SK-N-SH treated with all-trans-retinoic acid at 6 μM for 48 hours (cell line): ENCODE data around the gene GNA12.

ENCODE experiments used
- ATAC-seq: fragments of 200-7000 bp; cut with Tn5 transposase; 3 replicates; pipeline ENCODE4 v1.9.1; 2020; ENCODE audit warnings: mild to moderate bottlenecking, moderate library complexity
- ARNTL ChIP-seq: fragments of 450-650 bp; formaldehyde crosslinking; IDR thresholded peaks from 2 replicates; pipeline ENCODE4 v1.5.0; 2020; ENCODE audit warnings: low read depth, mild to moderate bottlenecking, moderate library complexity, borderline replicate concordance
- BACH2 ChIP-seq: fragments of 250-450 bp; sonication (Bioruptor Pico); IDR thresholded peaks from 2 replicates; pipeline ENCODE4 v1.9.0; 2021; ENCODE audit warnings: mild to moderate bottlenecking, borderline replicate concordance
- CSDC2 ChIP-seq: fragments of 250-450 bp; sonication (Bioruptor Pico); IDR thresholded peaks from 2 replicates; pipeline ENCODE4 v1.5.0; 2020; ENCODE audit warnings: mild to moderate bottlenecking, moderate library complexity
- ESRRG ChIP-seq: fragments of 250-450 bp; sonication (Bioruptor Pico); IDR thresholded peaks from 2 replicates; pipeline ENCODE4 v1.6.1; 2021; ENCODE audit warnings: mild to moderate bottlenecking
- GLIS3 ChIP-seq: fragments of 250-450 bp; sonication (Bioruptor Pico); IDR thresholded peaks from 2 replicates; pipeline ENCODE4 v1.5.0; 2020; ENCODE audit warnings: mild to moderate bottlenecking, moderate library complexity
- ISL1 ChIP-seq: fragments of 250-450 bp; sonication (Bioruptor Pico); IDR thresholded peaks from 2 replicates; pipeline ENCODE4 v2.1.2; 2022; ENCODE audit warnings: mild to moderate bottlenecking, moderate library complexity
- OSR1 ChIP-seq: fragments of 250-450 bp; sonication (Bioruptor Pico); IDR thresholded peaks from 2 replicates; pipeline ENCODE4 v1.8.0; 2022; ENCODE audit warnings: moderate library complexity, mild to moderate bottlenecking, inconsistent platforms
- POU6F1 ChIP-seq: fragments of 250-450 bp; sonication (Bioruptor Pico); IDR thresholded peaks from 2 replicates; pipeline ENCODE4 v1.8.0; 2021; ENCODE audit warnings: low read depth, mild to moderate bottlenecking, moderate library complexity, borderline replicate concordance
- PPARA ChIP-seq: fragments of 250-450 bp; sonication (Bioruptor Pico); IDR thresholded peaks from 2 replicates; pipeline ENCODE4 v1.5.0; 2020; ENCODE audit warnings: mild to moderate bottlenecking, borderline replicate concordance
- SNAI2 ChIP-seq: fragments of 250-450 bp; sonication (Bioruptor Pico); IDR thresholded peaks from 2 replicates; pipeline ENCODE4 v1.5.0; 2020; ENCODE audit warnings: mild to moderate bottlenecking, moderate library complexity
- TOX ChIP-seq: fragments of 250-450 bp; sonication (Bioruptor Pico); IDR thresholded peaks from 2 replicates; pipeline ENCODE4 v1.8.0; 2021; ENCODE audit warnings: mild to moderate bottlenecking, moderate library complexity, borderline replicate concordance
- ZC3H10 ChIP-seq: fragments of 250-450 bp; sonication (Bioruptor Pico); IDR thresholded peaks from 2 replicates; pipeline ENCODE4 v1.5.1; 2021; ENCODE audit warnings: mild to moderate bottlenecking, moderate library complexity
- ZFP3 ChIP-seq: fragments of 250-450 bp; sonication (Bioruptor Pico); IDR thresholded peaks from 2 replicates; pipeline ENCODE4 v1.5.0; 2020; ENCODE audit warnings: mild to moderate bottlenecking, moderate library complexity
- ZFP30 ChIP-seq: fragments of 450-650 bp; formaldehyde crosslinking; IDR thresholded peaks from 2 replicates; pipeline ENCODE4 v1.5.0; 2022; ENCODE audit warnings: mild to moderate bottlenecking, moderate library complexity
- ZNF565 ChIP-seq: fragments of 450-650 bp; formaldehyde crosslinking; conservative IDR thresholded peaks from 2 replicates; pipeline ENCODE4 v1.5.0; 2020; ENCODE audit warnings: low read depth, mild to moderate bottlenecking, moderate library complexity
- ZNF70 ChIP-seq: fragments of 450-650 bp; formaldehyde crosslinking; IDR thresholded peaks from 2 replicates; pipeline ENCODE4 v1.5.0; 2020; ENCODE audit warnings: mild to moderate bottlenecking, moderate library complexity
- ZNF8 ChIP-seq: fragments of 450-650 bp; formaldehyde crosslinking; IDR thresholded peaks from 2 replicates; pipeline ENCODE4 v1.5.0; 2020; ENCODE audit warnings: mild to moderate bottlenecking, moderate library complexity
- TF ChIP-seq, protein P1 (sequence below): fragments of 250-450 bp; sonication (Bioruptor Pico); IDR thresholded peaks from 2 replicates; pipeline ENCODE4 v1.5.0; 2020; ENCODE audit warnings: mild to moderate bottlenecking, moderate library complexity
- TF ChIP-seq, protein P2 (sequence below): fragments of 250-450 bp; sonication (Bioruptor Pico); IDR thresholded peaks from 2 replicates; pipeline ENCODE4 v1.5.1; 2021; ENCODE audit warnings: mild to moderate bottlenecking, moderate library complexity

The GNA12 gene

DNA sequence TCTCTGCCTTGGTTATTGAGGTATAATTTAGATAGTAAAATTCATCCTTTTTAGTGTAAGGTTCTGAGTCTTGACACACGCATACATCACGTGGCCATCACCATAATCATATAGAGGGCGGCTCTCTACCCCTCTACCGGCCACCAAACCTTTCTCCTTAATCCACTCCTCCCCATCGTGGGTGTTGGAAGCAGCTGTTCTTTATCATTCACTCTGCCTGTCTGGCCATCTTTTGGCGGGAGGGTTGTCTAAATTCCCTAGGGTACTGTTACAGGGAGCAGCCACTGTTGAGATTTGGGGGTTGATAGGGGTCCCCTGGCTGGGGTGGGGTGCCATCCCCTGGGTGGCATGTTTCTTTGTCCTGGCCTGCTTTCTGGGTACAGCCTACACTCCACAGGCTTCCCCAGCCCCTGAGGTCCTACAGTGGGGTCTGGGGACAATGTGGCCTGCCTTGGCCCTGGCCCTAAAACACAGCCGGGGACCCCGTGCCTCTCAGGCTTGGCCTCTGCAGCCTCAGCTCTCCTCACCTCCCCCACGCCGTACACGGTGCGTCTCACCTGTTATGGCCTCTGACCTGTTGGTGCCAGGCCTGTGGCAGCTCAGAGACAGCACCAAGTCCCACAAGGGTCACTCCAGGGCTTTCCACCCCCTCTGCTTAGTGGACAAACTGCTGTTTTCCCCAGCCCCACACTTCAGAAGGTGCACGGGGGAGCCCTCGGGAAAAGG is 138.6 kb downstream of the GNA12 start:
- TF ChIP-seq PPARA (CRISPR knock-in tag) (no peak), POU6F1 (CRISPR knock-in tag) (no peak), ZFP30 (CRISPR knock-in tag) (no peak), ZNF8 (CRISPR knock-in tag) (no peak), GLIS3 (no peak)
- ATAC-seq = no peak

GRCh38 chr7:2702594-2702957 is 141.5 kb downstream of the GNA12 start:
- TF ChIP-seq BACH2 (CRISPR knock-in tag) (no peak), CSDC2 (CRISPR knock-in tag) (no peak), SNAI2 (CRISPR knock-in tag) (no peak), ZNF8 (CRISPR knock-in tag) (no peak), ESRRG (CRISPR knock-in tag) (no peak), ZFP3 (CRISPR knock-in tag) (no peak), OSR1 (CRISPR knock-in tag) (no peak), ARNTL (CRISPR knock-in tag) (no peak), ZC3H10 (CRISPR knock-in tag) (no peak)
- TF ChIP-seq, protein P1, sequence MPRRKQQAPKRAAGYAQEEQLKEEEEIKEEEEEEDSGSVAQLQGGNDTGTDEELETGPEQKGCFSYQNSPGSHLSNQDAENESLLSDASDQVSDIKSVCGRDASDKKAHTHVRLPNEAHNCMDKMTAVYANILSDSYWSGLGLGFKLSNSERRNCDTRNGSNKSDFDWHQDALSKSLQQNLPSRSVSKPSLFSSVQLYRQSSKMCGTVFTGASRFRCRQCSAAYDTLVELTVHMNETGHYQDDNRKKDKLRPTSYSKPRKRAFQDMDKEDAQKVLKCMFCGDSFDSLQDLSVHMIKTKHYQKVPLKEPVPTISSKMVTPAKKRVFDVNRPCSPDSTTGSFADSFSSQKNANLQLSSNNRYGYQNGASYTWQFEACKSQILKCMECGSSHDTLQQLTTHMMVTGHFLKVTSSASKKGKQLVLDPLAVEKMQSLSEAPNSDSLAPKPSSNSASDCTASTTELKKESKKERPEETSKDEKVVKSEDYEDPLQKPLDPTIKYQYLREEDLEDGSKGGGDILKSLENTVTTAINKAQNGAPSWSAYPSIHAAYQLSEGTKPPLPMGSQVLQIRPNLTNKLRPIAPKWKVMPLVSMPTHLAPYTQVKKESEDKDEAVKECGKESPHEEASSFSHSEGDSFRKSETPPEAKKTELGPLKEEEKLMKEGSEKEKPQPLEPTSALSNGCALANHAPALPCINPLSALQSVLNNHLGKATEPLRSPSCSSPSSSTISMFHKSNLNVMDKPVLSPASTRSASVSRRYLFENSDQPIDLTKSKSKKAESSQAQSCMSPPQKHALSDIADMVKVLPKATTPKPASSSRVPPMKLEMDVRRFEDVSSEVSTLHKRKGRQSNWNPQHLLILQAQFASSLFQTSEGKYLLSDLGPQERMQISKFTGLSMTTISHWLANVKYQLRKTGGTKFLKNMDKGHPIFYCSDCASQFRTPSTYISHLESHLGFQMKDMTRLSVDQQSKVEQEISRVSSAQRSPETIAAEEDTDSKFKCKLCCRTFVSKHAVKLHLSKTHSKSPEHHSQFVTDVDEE = no peak
- TF ChIP-seq, protein P2, sequence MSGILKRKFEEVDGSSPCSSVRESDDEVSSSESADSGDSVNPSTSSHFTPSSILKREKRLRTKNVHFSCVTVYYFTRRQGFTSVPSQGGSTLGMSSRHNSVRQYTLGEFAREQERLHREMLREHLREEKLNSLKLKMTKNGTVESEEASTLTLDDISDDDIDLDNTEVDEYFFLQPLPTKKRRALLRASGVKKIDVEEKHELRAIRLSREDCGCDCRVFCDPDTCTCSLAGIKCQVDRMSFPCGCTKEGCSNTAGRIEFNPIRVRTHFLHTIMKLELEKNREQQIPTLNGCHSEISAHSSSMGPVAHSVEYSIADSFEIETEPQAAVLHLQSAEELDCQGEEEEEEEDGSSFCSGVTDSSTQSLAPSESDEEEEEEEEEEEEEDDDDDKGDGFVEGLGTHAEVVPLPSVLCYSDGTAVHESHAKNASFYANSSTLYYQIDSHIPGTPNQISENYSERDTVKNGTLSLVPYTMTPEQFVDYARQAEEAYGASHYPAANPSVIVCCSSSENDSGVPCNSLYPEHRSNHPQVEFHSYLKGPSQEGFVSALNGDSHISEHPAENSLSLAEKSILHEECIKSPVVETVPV (CRISPR knock-in tag) = no peak
- no peak for ATAC-seq

- no peak for TF ChIP-seq POU6F1 (CRISPR knock-in tag)
- TF ChIP-seq ZNF8 (CRISPR knock-in tag) = no peak
- no peak for TF ChIP-seq PPARA (CRISPR knock-in tag)
- TF ChIP-seq ARNTL (CRISPR knock-in tag) = no peak
- TF ChIP-seq ZC3H10 (CRISPR knock-in tag) = no peak
- no peak for TF ChIP-seq ZNF565 (CRISPR knock-in tag)
- TF ChIP-seq ZNF70 (CRISPR knock-in tag) = no peak
- peak; percentile 15 for ATAC-seq
Measured at GRCh38 chr7:2701832-2702593, 142.1 kb downstream of the GNA12 start.

- ATAC-seq = no peak
- no peak for TF ChIP-seq ISL1
- TF ChIP-seq ZNF8 (CRISPR knock-in tag) = no peak
- TF ChIP-seq GLIS3 = no peak
- TF ChIP-seq, protein P2 (CRISPR knock-in tag) = no peak
- no peak for TF ChIP-seq OSR1 (CRISPR knock-in tag)
- no peak for TF ChIP-seq TOX (CRISPR knock-in tag)
Measured at GRCh38 chr7:2701424-2701823, 142.7 kb downstream of the GNA12 start.
